ENCODE results near the gene TAF5L.

- TF ChIP-seq CTCF (conservative IDR thresholded peaks at IDR 0.05; ENCODE audit: low read length) = no peak
- no peak for TF ChIP-seq EZH2phosphoT487 (IDR thresholded peaks at IDR 0.05; ENCODE audit: borderline replicate concordance, low read depth, low read length)
Observed at GRCh38 chr1:229617351-229618100, 8.4 kb downstream of the TAF5L start.
